SK-N-SH treated with all-trans-retinoic acid at 6 μM for 48 hours (cell line): ENCODE results near the gene NXN.

Source experiments
- ATAC-seq: fragments of 200-7000 bp; cut with Tn5 transposase; 3 replicates; pipeline ENCODE4 v1.9.1; 2020; ENCODE audit warnings: mild to moderate bottlenecking, moderate library complexity
- ARNTL ChIP-seq: fragments of 450-650 bp; formaldehyde crosslinking; IDR thresholded peaks from 2 replicates; pipeline ENCODE4 v1.5.0; 2020; ENCODE audit warnings: low read depth, mild to moderate bottlenecking, moderate library complexity, borderline replicate concordance
- BACH2 ChIP-seq: fragments of 250-450 bp; sonication (Bioruptor Pico); IDR thresholded peaks from 2 replicates; pipeline ENCODE4 v1.9.0; 2021; ENCODE audit warnings: mild to moderate bottlenecking, borderline replicate concordance
- CSDC2 ChIP-seq: fragments of 250-450 bp; sonication (Bioruptor Pico); IDR thresholded peaks from 2 replicates; pipeline ENCODE4 v1.5.0; 2020; ENCODE audit warnings: mild to moderate bottlenecking, moderate library complexity
- GLIS3 ChIP-seq: fragments of 250-450 bp; sonication (Bioruptor Pico); IDR thresholded peaks from 2 replicates; pipeline ENCODE4 v1.5.0; 2020; ENCODE audit warnings: mild to moderate bottlenecking, moderate library complexity
- ISL1 ChIP-seq: fragments of 250-450 bp; sonication (Bioruptor Pico); IDR thresholded peaks from 2 replicates; pipeline ENCODE4 v2.1.2; 2022; ENCODE audit warnings: mild to moderate bottlenecking, moderate library complexity
- OSR1 ChIP-seq: fragments of 250-450 bp; sonication (Bioruptor Pico); IDR thresholded peaks from 2 replicates; pipeline ENCODE4 v1.8.0; 2022; ENCODE audit warnings: moderate library complexity, mild to moderate bottlenecking, inconsistent platforms
- PPARA ChIP-seq: fragments of 250-450 bp; sonication (Bioruptor Pico); IDR thresholded peaks from 2 replicates; pipeline ENCODE4 v1.5.0; 2020; ENCODE audit warnings: mild to moderate bottlenecking, borderline replicate concordance
- SNAI2 ChIP-seq: fragments of 250-450 bp; sonication (Bioruptor Pico); IDR thresholded peaks from 2 replicates; pipeline ENCODE4 v1.5.0; 2020; ENCODE audit warnings: mild to moderate bottlenecking, moderate library complexity
- TCF4 ChIP-seq: fragments of 250-450 bp; sonication (Bioruptor Pico); IDR thresholded peaks from 2 replicates; pipeline ENCODE4 v1.8.0; 2021; ENCODE audit warnings: mild to moderate bottlenecking, moderate library complexity, borderline replicate concordance
- TOX ChIP-seq: fragments of 250-450 bp; sonication (Bioruptor Pico); IDR thresholded peaks from 2 replicates; pipeline ENCODE4 v1.8.0; 2021; ENCODE audit warnings: mild to moderate bottlenecking, moderate library complexity, borderline replicate concordance
- ZC3H10 ChIP-seq: fragments of 250-450 bp; sonication (Bioruptor Pico); IDR thresholded peaks from 2 replicates; pipeline ENCODE4 v1.5.1; 2021; ENCODE audit warnings: mild to moderate bottlenecking, moderate library complexity
- ZFP3 ChIP-seq: fragments of 250-450 bp; sonication (Bioruptor Pico); IDR thresholded peaks from 2 replicates; pipeline ENCODE4 v1.5.0; 2020; ENCODE audit warnings: mild to moderate bottlenecking, moderate library complexity
- ZFP30 ChIP-seq: fragments of 450-650 bp; formaldehyde crosslinking; IDR thresholded peaks from 2 replicates; pipeline ENCODE4 v1.5.0; 2022; ENCODE audit warnings: mild to moderate bottlenecking, moderate library complexity
- ZNF70 ChIP-seq: fragments of 450-650 bp; formaldehyde crosslinking; IDR thresholded peaks from 2 replicates; pipeline ENCODE4 v1.5.0; 2020; ENCODE audit warnings: mild to moderate bottlenecking, moderate library complexity
- ZNF8 ChIP-seq: fragments of 450-650 bp; formaldehyde crosslinking; IDR thresholded peaks from 2 replicates; pipeline ENCODE4 v1.5.0; 2020; ENCODE audit warnings: mild to moderate bottlenecking, moderate library complexity
- TF ChIP-seq, protein P1 (sequence below): fragments of 250-450 bp; sonication (Bioruptor Pico); IDR thresholded peaks from 2 replicates; pipeline ENCODE4 v1.8.0; 2020; ENCODE audit warnings: mild to moderate bottlenecking, moderate library complexity, borderline replicate concordance
- TF ChIP-seq, protein P2 (sequence below): fragments of 250-450 bp; sonication (Bioruptor Pico); IDR thresholded peaks from 2 replicates; pipeline ENCODE4 v1.5.1; 2020; ENCODE audit warnings: low read depth, mild to moderate bottlenecking, moderate library complexity
- TF ChIP-seq, protein P3 (sequence below): fragments of 250-450 bp; sonication (Bioruptor Pico); IDR thresholded peaks from 2 replicates; pipeline ENCODE4 v1.8.0; 2021; ENCODE audit warnings: low read depth, mild to moderate bottlenecking, moderate library complexity, borderline replicate concordance
- TF ChIP-seq, protein P4 (sequence below): fragments of 250-450 bp; sonication (Bioruptor Pico); IDR thresholded peaks from 2 replicates; pipeline ENCODE4 v1.5.0; 2020; ENCODE audit warnings: mild to moderate bottlenecking, moderate library complexity
- TF ChIP-seq, protein P5 (sequence below): fragments of 250-450 bp; sonication (Bioruptor Pico); IDR thresholded peaks from 2 replicates; pipeline ENCODE4 v1.5.1; 2021; ENCODE audit warnings: mild to moderate bottlenecking, moderate library complexity

NXN gene

DNA sequence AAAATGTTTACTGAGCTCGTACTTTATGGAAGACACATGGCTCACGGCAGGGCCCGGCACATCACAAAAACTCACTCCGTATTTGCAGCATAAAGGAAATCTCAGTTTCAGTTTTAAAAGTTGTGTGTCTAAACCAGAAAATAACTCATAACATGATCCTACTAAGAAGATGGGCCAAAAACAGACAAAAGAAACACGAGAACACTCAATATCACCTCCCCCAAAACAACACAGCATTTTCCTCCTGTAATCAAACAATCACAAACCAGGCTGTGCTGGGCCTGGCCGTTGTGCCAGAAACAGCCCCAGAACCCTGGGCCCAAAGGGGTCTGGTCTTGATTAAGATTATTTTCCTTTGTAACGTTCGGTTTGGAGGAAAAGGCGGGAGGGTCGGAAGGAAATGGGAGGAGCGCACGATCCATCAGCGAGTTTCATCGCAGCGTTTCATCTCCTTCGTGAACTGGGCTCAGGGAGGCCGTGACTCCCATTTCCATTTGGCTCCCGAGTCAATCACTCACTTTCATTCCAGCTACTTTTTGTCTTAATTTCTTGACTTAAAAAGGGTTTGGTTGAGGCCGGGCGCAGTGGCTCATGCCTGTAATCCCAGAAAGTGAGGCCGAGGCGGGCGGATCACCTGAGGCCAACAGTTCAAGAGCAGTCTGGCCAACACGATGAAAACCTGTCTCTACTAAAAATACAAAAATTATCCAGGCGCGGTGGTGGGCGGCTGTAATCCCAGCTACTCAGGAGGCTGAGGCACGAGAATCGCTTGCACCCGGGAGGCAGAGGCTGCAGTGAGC, 61.4 kb downstream of the NXN start:
- no peak for ATAC-seq
- TF ChIP-seq OSR1 (CRISPR knock-in tag) = no peak
- TF ChIP-seq SNAI2 (CRISPR knock-in tag) = no peak
- TF ChIP-seq TCF4 (CRISPR knock-in tag) = no peak
- TF ChIP-seq TOX = no peak
- TF ChIP-seq ARNTL = no peak
- TF ChIP-seq, protein P1, sequence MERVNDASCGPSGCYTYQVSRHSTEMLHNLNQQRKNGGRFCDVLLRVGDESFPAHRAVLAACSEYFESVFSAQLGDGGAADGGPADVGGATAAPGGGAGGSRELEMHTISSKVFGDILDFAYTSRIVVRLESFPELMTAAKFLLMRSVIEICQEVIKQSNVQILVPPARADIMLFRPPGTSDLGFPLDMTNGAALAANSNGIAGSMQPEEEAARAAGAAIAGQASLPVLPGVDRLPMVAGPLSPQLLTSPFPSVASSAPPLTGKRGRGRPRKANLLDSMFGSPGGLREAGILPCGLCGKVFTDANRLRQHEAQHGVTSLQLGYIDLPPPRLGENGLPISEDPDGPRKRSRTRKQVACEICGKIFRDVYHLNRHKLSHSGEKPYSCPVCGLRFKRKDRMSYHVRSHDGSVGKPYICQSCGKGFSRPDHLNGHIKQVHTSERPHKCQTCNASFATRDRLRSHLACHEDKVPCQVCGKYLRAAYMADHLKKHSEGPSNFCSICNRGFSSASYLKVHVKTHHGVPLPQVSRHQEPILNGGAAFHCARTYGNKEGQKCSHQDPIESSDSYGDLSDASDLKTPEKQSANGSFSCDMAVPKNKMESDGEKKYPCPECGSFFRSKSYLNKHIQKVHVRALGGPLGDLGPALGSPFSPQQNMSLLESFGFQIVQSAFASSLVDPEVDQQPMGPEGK (CRISPR knock-in tag) = no peak
- no peak for TF ChIP-seq ZFP3 (CRISPR knock-in tag)
- TF ChIP-seq, protein P2, sequence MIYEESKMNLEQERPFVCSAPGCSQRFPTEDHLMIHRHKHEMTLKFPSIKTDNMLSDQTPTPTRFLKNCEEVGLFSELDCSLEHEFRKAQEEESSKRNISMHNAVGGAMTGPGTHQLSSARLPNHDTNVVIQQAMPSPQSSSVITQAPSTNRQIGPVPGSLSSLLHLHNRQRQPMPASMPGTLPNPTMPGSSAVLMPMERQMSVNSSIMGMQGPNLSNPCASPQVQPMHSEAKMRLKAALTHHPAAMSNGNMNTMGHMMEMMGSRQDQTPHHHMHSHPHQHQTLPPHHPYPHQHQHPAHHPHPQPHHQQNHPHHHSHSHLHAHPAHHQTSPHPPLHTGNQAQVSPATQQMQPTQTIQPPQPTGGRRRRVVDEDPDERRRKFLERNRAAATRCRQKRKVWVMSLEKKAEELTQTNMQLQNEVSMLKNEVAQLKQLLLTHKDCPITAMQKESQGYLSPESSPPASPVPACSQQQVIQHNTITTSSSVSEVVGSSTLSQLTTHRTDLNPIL (CRISPR knock-in tag) = no peak
- TF ChIP-seq, protein P3, sequence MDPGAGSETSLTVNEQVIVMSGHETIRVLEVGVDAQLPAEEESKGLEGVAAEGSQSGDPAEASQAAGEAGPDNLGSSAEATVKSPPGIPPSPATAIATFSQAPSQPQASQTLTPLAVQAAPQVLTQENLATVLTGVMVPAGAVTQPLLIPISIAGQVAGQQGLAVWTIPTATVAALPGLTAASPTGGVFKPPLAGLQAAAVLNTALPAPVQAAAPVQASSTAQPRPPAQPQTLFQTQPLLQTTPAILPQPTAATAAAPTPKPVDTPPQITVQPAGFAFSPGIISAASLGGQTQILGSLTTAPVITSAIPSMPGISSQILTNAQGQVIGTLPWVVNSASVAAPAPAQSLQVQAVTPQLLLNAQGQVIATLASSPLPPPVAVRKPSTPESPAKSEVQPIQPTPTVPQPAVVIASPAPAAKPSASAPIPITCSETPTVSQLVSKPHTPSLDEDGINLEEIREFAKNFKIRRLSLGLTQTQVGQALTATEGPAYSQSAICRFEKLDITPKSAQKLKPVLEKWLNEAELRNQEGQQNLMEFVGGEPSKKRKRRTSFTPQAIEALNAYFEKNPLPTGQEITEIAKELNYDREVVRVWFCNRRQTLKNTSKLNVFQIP (CRISPR knock-in tag) = no peak
- no peak for TF ChIP-seq BACH2 (CRISPR knock-in tag)
- no peak for TF ChIP-seq GLIS3 (CRISPR knock-in tag)
- TF ChIP-seq ZFP30 (CRISPR knock-in tag) = no peak
- no peak for TF ChIP-seq CSDC2 (CRISPR knock-in tag)
- no peak for TF ChIP-seq ZNF70
- TF ChIP-seq, protein P4, sequence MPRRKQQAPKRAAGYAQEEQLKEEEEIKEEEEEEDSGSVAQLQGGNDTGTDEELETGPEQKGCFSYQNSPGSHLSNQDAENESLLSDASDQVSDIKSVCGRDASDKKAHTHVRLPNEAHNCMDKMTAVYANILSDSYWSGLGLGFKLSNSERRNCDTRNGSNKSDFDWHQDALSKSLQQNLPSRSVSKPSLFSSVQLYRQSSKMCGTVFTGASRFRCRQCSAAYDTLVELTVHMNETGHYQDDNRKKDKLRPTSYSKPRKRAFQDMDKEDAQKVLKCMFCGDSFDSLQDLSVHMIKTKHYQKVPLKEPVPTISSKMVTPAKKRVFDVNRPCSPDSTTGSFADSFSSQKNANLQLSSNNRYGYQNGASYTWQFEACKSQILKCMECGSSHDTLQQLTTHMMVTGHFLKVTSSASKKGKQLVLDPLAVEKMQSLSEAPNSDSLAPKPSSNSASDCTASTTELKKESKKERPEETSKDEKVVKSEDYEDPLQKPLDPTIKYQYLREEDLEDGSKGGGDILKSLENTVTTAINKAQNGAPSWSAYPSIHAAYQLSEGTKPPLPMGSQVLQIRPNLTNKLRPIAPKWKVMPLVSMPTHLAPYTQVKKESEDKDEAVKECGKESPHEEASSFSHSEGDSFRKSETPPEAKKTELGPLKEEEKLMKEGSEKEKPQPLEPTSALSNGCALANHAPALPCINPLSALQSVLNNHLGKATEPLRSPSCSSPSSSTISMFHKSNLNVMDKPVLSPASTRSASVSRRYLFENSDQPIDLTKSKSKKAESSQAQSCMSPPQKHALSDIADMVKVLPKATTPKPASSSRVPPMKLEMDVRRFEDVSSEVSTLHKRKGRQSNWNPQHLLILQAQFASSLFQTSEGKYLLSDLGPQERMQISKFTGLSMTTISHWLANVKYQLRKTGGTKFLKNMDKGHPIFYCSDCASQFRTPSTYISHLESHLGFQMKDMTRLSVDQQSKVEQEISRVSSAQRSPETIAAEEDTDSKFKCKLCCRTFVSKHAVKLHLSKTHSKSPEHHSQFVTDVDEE (CRISPR knock-in tag) = no peak
- no peak for TF ChIP-seq PPARA (CRISPR knock-in tag)

DNA sequence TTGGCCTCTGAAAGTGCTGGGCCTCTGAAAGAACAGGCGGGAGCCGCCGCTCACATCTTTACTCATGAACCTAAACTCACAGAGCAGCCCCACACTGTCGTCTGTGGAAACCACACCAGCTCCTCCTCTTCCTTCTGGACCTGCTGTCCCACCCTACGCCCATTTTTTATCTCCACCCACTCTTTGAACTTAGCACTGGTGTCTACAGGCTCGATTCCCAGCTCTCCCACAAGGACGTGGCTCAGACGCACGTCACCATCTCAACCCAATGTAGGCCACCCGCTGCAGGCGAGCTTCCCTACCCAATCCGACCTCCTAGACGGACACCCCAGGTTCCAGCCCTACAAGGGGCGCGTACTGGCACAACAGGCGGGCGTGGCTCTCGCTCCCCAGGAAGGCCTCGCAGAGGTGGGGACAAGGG, 62.2 kb downstream of the NXN start:
- TF ChIP-seq PPARA (CRISPR knock-in tag) = no peak
- no peak for TF ChIP-seq CSDC2 (CRISPR knock-in tag)
- no peak for TF ChIP-seq ZFP3 (CRISPR knock-in tag)
- no peak for TF ChIP-seq TOX
- no peak for ATAC-seq

DNA sequence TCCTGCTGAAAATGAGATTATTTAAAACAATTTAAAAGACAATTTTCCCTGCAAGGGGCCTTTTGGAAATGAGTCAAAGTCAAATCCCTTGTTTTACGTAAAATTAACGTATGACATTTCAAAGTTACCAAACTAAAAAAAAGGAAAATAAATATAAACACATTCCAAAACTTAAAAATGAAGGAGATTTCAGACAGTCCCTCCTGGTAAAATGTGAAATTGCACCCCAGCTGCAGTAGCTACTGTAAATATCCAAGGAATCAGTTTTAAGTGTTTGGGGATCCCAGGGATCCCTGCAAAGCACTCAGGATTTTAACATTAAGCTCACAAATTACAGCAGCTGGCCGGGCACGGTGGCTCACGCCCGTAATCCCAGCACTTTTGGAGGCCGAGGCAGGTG, 63.3 kb downstream of the NXN start:
- ATAC-seq = no peak
- TF ChIP-seq ZFP3 (CRISPR knock-in tag) (no peak), SNAI2 (CRISPR knock-in tag) (no peak), ZNF8 (CRISPR knock-in tag) (no peak), GLIS3 (CRISPR knock-in tag) (no peak), ZFP30 (CRISPR knock-in tag) (no peak), ZC3H10 (CRISPR knock-in tag) (no peak), CSDC2 (CRISPR knock-in tag) (no peak), BACH2 (CRISPR knock-in tag) (no peak), TOX (no peak), ISL1 (CRISPR knock-in tag) (no peak)
- TF ChIP-seq, protein P2 (CRISPR knock-in tag) = no peak
- TF ChIP-seq, protein P1 (CRISPR knock-in tag) = no peak
- TF ChIP-seq, protein P4 (CRISPR knock-in tag) = no peak
- TF ChIP-seq, protein P5, sequence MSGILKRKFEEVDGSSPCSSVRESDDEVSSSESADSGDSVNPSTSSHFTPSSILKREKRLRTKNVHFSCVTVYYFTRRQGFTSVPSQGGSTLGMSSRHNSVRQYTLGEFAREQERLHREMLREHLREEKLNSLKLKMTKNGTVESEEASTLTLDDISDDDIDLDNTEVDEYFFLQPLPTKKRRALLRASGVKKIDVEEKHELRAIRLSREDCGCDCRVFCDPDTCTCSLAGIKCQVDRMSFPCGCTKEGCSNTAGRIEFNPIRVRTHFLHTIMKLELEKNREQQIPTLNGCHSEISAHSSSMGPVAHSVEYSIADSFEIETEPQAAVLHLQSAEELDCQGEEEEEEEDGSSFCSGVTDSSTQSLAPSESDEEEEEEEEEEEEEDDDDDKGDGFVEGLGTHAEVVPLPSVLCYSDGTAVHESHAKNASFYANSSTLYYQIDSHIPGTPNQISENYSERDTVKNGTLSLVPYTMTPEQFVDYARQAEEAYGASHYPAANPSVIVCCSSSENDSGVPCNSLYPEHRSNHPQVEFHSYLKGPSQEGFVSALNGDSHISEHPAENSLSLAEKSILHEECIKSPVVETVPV (CRISPR knock-in tag) = no peak
